HepG2 (cell line): ENCODE measurements around the gene SRCIN1. TPM values are rescaled to one million over a fixed set of nuclear protein-coding genes. Genes with fewer than 3 reads are reported as not detected.

Experiments used
- EHMT2 ChIP-seq: fragments of 200-600 bp; sonication (generic); IDR thresholded peaks from 2 replicates; pipeline ENCODE4 v1.7.0; 2017; ENCODE audit warnings: antibody characterized with exemption, low read depth, low read length, borderline replicate concordance
- ETV5 ChIP-seq: IDR thresholded peaks from 2 replicates; pipeline ENCODE4 v1.6.1; 2018; ENCODE audit warnings: missing biosample characterization, missing genetic modification reagents, inconsistent platforms, borderline replicate concordance
- ETV6 ChIP-seq: sonication (generic); formaldehyde crosslinking; conservative IDR thresholded peaks from 2 replicates; pipeline ENCODE4 v1.4.0; 2020; ENCODE audit warnings: missing genetic modification reagents
- FIP1L1 ChIP-seq: fragments of 200-400 bp; formaldehyde crosslinking; IDR thresholded peaks from 2 replicates; pipeline ENCODE4 v1.6.1; 2018; ENCODE audit warnings: low read depth, mild to moderate bottlenecking, low read length, moderate library complexity, borderline replicate concordance; ENCODE audit not compliant: insufficient read depth
- FLYWCH1 ChIP-seq: sonication (generic); formaldehyde crosslinking; IDR thresholded peaks from 2 replicates; pipeline ENCODE4 v1.8.1; 2023; ENCODE audit warnings: mild to moderate bottlenecking, missing genetic modification reagents
- FOXJ3 ChIP-seq: sonication (generic); formaldehyde crosslinking; IDR thresholded peaks from 2 replicates; pipeline ENCODE4 v1.4.0; 2020; ENCODE audit warnings: missing genetic modification reagents, mild to moderate bottlenecking, borderline replicate concordance
- GABPB1 ChIP-seq: IDR thresholded peaks from 2 replicates; pipeline ENCODE4 v1.6.1; 2016; ENCODE audit warnings: mild to moderate bottlenecking, missing genetic modification reagents, moderate library complexity, missing compliant biosample characterization
- KDM6A ChIP-seq: IDR thresholded peaks from 2 replicates; pipeline ENCODE4 v1.6.1; 2016; ENCODE audit warnings: low read depth
- KMT2B ChIP-seq: IDR thresholded peaks from 2 replicates; pipeline ENCODE4 v1.6.1; 2016; ENCODE audit warnings: missing genetic modification reagents, missing compliant biosample characterization
- MBD4 ChIP-seq: IDR thresholded peaks from 2 replicates; pipeline ENCODE4 v1.6.1; 2012; ENCODE audit warnings: low read length, inconsistent platforms, borderline replicate concordance
- MEIS2 ChIP-seq: sonication (generic); formaldehyde crosslinking; IDR thresholded peaks from 2 replicates; pipeline ENCODE4 v1.9.0; 2021; ENCODE audit warnings: mild to moderate bottlenecking, missing genetic modification reagents
- NFE2L2 ChIP-seq: fragments of 150-350 bp; IDR thresholded peaks from 2 replicates; pipeline ENCODE4 v1.6.1; 2014; ENCODE audit warnings: low read length
- NR2C2 ChIP-seq: sonication (generic); formaldehyde crosslinking; IDR thresholded peaks from 2 replicates; pipeline ENCODE4 v1.4.0; 2020; ENCODE audit warnings: missing genetic modification reagents, mild to moderate bottlenecking, moderate library complexity, borderline replicate concordance
- POLR2A ChIP-seq, 2 experiments: IDR thresholded peaks; 2 replicates each; pipeline ENCODE4 v1.6.1; 2011; ENCODE audit warnings: low read depth in 2 of 2, low read length in 2 of 2, mild to moderate bottlenecking in 1 of 2, moderate library complexity in 1 of 2; ENCODE audit not compliant: insufficient read depth in 1 of 2
- SOX13 ChIP-seq, 3 experiments: fragments of 450-650 bp in 1 of 3; sonication (generic) in 1 of 3; formaldehyde crosslinking in 1 of 3; IDR thresholded peaks in 2 of 3; conservative IDR thresholded peaks in 1 of 3; 2 replicates each; pipeline versions ENCODE4 v1.5.0 to v1.6.1; 2016 to 2020; ENCODE audit warnings: antibody characterized with exemption in 1 of 3, mild to moderate bottlenecking in 1 of 3, missing compliant biosample characterization in 1 of 3, missing genetic modification reagents in 1 of 3, moderate library complexity in 1 of 3
- SRSF9 ChIP-seq: fragments of 200-400 bp; formaldehyde crosslinking; IDR thresholded peaks from 2 replicates; pipeline ENCODE4 v1.6.1; 2018; ENCODE audit warnings: borderline replicate concordance, mild to moderate bottlenecking, low read depth, low read length; ENCODE audit not compliant: insufficient read depth, poor library complexity, severe bottlenecking
- ZC3H4 ChIP-seq: sonication (generic); formaldehyde crosslinking; IDR thresholded peaks from 2 replicates; pipeline ENCODE4 v1.4.0; 2020; ENCODE audit warnings: missing genetic modification reagents, borderline replicate concordance
- ZNF138 ChIP-seq: sonication (generic); formaldehyde crosslinking; IDR thresholded peaks from 2 replicates; pipeline ENCODE4 v1.5.0; 2020; ENCODE audit warnings: mild to moderate bottlenecking, low read depth, missing genetic modification reagents
- ZNF329 ChIP-seq: sonication (generic); formaldehyde crosslinking; IDR thresholded peaks from 2 replicates; pipeline ENCODE4 v1.9.0; 2021; ENCODE audit warnings: low read depth, mild to moderate bottlenecking, missing genetic modification reagents
- ZNF430 ChIP-seq: sonication (generic); formaldehyde crosslinking; IDR thresholded peaks from 2 replicates; pipeline ENCODE4 v1.9.0; 2021; ENCODE audit warnings: mild to moderate bottlenecking, missing genetic modification reagents
- ZNF501 ChIP-seq: sonication (generic); formaldehyde crosslinking; IDR thresholded peaks from 2 replicates; pipeline ENCODE4 v1.5.1; 2020; ENCODE audit warnings: mild to moderate bottlenecking, moderate library complexity, missing genetic modification reagents
- ZNF782 ChIP-seq: sonication (generic); formaldehyde crosslinking; IDR thresholded peaks from 2 replicates; pipeline ENCODE4 v1.4.0; 2020; ENCODE audit warnings: missing genetic modification reagents, mild to moderate bottlenecking, borderline replicate concordance
- polyA plus RNA-seq, 8 experiments: library from polyadenylated mRNA; depleted of rRNA in 3 of 8; stranded (reverse) in 7 of 8; unstranded in 1 of 8; fragments of >200 nt; fragmentation: Illumina TruSeq in 4 of 8; extraction: Trizol in 4 of 8; gene quantifications; 2 replicates each; pipeline versions ENCODE4 v1.2.1 to v1.2.3, GENCODE V29; 2011 to 2016; ENCODE audit warnings: low read depth in 4 of 8, missing spikeins in 1 of 8, mixed read lengths in 1 of 8; ENCODE audit not compliant: insufficient read depth in 1 of 8
- total RNA-seq, 5 experiments: library from RNA; depleted of rRNA; stranded (reverse); fragments of >200 nt; fragmentation: Illumina TruSeq; extraction: Trizol; gene quantifications; 2 replicates each; pipeline ENCODE4 v1.2.3, GENCODE V29; 2016; ENCODE audit warnings: low read depth in 1 of 5
- TF ChIP-seq, protein P1 (sequence below): sonication (generic); formaldehyde crosslinking; IDR thresholded peaks from 2 replicates; pipeline ENCODE4 v1.4.0; 2020; ENCODE audit warnings: missing genetic modification reagents
- TF ChIP-seq, protein P2 (sequence below): sonication (generic); formaldehyde crosslinking; conservative IDR thresholded peaks from 2 replicates; pipeline ENCODE4 v1.4.0; 2020; ENCODE audit warnings: mild to moderate bottlenecking, missing genetic modification reagents, moderate library complexity

SRCIN1 gene
- total and polyA plus RNA-seq, 2 of the 13 experiments (the other 11 are each of a cell fraction or from before 2014, with no cell fraction given) = 1.2 to 9.6 TPM

DNA sequence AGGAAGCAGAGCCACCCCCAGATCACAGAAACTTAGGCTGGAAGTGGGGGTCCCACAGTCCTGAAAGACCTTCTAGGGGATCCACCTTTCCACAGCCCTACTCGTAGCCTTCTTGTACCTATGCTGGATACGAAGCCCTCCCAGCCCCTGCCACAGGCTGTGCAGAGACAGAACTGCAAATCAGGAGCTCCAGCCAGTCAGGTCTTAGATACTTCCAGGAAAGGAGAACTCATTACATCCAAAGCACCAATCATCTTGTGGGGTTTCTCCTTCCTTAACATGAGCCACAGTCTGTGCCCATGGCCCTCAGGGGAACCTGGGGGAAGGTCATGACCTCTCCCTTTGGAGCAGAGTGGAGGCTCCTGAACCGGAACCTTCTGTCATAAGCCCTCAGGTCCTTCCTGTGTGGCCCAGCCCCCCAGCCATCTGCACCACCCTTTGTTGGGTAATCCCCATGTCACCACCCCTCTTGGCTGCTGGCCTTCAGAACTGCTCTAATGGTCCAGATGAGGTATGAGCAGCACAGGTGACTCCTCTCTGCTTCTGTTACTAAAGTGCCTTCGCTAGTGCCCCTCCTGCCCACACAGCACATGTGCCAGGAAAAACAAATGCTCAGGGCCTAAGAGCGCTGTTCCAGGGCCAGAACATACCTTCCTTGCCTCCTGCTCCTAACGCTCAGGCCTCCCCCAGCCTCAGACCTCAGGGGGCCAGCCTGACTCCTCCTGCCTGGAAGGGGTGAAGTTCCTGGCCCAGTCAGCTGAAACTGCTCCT is 14.6 kb downstream of the SRCIN1 start (continued):
- TF ChIP-seq SOX13 (IDR thresholded peaks at IDR 0.05) (0 out of 2 replicates have a peak, but pooled peaks have one; percentile 9), SOX13 (CRISPR knock-in tag; conservative IDR thresholded peaks at IDR 0.05 in 1 of 2, IDR thresholded peaks at IDR 0.05 in 1 of 2) (peak in 1 of 2 experiments; percentile 58; a peak in 1 of 4 replicates), MBD4 (no peak), ETV5 (CRISPR knock-in tag) (peak; percentile 85), MEIS2 (CRISPR knock-in tag) (no peak), NR2C2 (peak; percentile 85), GABPB1 (CRISPR knock-in tag) (peak; percentile 45; the same call in 1 of the 2 replicates), KDM6A (no peak), POLR2A (IDR thresholded peaks at IDR 0.05; ENCODE audit: insufficient read depth in 1 of 2, low read depth in 2 of 2, low read length in 2 of 2) (0 out of 4 replicates have a peak, but pooled peaks of 1 of the 2 experiments have one; percentile 23), FIP1L1 (no peak), ZC3H4 (no peak), ETV6 (no peak), SRSF9 (no peak), ZNF430 (CRISPR knock-in tag) (peak; percentile 65; the same call in 1 of the 2 replicates), ZNF501 (CRISPR knock-in tag) (no peak), FOXJ3 (CRISPR knock-in tag) (no peak), EHMT2 (no peak), KMT2B (CRISPR knock-in tag) (no peak), ZNF782 (0 out of 2 replicates have a peak, but pooled peaks have one; percentile 46), FLYWCH1 (CRISPR knock-in tag) (no peak), ZNF138 (CRISPR knock-in tag) (no peak), ZNF329 (CRISPR knock-in tag) (no peak), NFE2L2 (no peak)
- TF ChIP-seq, protein P1, sequence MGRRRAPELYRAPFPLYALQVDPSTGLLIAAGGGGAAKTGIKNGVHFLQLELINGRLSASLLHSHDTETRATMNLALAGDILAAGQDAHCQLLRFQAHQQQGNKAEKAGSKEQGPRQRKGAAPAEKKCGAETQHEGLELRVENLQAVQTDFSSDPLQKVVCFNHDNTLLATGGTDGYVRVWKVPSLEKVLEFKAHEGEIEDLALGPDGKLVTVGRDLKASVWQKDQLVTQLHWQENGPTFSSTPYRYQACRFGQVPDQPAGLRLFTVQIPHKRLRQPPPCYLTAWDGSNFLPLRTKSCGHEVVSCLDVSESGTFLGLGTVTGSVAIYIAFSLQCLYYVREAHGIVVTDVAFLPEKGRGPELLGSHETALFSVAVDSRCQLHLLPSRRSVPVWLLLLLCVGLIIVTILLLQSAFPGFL (CRISPR knock-in tag) = no peak
- TF ChIP-seq, protein P2, sequence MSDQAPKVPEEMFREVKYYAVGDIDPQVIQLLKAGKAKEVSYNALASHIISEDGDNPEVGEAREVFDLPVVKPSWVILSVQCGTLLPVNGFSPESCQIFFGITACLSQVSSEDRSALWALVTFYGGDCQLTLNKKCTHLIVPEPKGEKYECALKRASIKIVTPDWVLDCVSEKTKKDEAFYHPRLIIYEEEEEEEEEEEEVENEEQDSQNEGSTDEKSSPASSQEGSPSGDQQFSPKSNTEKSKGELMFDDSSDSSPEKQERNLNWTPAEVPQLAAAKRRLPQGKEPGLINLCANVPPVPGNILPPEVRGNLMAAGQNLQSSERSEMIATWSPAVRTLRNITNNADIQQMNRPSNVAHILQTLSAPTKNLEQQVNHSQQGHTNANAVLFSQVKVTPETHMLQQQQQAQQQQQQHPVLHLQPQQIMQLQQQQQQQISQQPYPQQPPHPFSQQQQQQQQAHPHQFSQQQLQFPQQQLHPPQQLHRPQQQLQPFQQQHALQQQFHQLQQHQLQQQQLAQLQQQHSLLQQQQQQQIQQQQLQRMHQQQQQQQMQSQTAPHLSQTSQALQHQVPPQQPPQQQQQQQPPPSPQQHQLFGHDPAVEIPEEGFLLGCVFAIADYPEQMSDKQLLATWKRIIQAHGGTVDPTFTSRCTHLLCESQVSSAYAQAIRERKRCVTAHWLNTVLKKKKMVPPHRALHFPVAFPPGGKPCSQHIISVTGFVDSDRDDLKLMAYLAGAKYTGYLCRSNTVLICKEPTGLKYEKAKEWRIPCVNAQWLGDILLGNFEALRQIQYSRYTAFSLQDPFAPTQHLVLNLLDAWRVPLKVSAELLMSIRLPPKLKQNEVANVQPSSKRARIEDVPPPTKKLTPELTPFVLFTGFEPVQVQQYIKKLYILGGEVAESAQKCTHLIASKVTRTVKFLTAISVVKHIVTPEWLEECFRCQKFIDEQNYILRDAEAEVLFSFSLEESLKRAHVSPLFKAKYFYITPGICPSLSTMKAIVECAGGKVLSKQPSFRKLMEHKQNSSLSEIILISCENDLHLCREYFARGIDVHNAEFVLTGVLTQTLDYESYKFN (CRISPR knock-in tag) = peak; percentile 62
